G401.6 (cell line): ENCODE data around the gene DENND2D.

Experiments
- FAIRE-seq: peaks from 2 replicates; lab custom pipeline; 2012; peaks lifted over from hg19 to GRCh38; lab: Jason Lieb, UNC

The DENND2D gene

DNA sequence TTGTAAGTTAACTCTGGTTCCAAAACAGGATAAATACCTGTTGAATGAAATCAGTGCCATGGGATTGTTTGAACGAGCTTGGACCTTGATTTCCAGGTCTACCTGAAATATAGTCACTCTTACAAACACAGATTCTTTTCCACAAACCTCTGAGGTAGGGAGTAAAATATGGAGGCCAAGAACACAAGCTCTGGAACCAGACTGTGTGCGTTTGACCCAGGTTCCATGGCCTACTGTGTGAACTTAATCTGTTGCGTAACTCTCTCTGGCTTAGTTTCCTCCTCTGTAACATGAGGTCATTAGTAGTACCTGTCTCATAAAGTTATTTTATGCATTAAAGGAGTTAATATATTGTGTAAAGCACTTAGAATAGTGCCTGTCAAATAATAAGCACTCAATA, 25.1 kb downstream of the DENND2D start:
- FAIRE-seq, result no peak

DNA sequence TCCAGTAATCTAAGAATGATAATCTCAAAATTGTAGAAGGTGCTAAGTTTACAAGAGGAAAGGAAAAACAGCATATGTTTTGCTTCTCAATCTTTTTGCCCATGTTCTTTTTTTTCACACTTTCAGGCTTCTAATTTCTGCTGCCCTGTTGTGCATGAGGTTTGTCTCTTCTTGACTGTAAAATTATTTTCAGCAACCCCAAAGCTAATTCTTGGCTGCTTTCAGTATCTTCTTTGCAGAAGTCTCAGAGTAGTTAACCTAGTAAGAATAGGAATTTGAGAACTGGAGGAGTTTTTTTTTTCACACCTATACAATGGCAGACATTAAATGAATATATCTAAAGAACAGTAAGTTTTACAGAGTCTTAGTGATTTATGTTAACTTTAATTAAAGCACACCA, 26.4 kb downstream of the DENND2D start:
- FAIRE-seq, result no peak

DNA sequence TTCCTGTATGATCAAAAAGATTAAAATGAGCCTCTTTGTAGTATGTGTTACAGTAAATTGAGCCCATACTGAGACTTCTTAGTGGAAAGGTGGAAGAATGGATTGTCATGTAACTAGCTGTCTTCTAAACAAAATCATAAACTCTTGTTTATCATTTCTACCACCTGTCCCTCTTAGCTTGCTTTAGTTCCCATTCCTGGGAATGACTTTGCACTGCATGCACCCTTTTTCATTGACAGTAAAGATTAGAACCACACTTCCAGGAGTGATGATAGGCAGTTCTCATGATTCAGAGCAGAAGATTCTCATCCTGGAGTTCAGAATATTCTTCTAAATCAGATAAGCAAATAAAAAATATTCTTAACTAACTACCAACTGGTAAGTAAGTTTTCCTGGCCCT, 28.0 kb downstream of the DENND2D start:
- no peak for FAIRE-seq

DNA sequence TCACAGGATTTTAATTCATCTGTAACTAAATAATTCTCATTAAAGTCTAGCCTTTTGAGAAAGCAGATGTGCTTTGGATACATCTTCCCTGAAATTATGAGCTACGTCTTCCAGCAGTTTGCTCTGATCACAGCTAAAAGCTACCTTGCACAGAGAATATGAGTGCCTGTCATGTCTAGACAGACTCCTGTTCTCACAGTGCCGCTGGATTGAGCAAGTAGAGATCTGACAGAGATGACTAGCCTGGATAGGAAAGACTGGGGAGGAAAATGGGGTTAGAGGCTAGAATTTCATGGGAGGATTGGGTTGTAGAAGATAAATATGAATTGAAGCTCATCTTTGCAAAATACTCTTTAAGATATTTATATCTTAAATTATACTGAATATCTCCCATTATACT, 36.3 kb downstream of the DENND2D start:
- no peak for FAIRE-seq

DNA sequence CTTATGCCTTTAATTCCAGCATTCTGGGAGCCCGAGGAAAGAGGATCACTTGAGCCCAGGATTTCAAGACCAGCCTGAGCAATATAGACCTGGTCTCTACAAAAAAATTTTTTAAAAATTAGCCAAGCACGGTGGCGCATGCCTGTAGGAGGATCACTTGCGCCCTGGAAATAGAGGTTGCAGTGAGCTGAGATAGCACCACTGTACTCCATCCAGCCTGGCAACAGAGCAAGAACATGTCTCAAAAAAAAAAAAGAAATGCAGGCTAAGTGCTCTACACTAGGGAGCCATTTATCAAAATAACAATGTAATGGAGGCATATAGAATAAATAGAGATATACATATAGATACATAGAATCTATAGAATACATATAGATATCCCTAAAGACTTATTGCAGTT, 37.1 kb downstream of the DENND2D start:
- no peak for FAIRE-seq

DNA sequence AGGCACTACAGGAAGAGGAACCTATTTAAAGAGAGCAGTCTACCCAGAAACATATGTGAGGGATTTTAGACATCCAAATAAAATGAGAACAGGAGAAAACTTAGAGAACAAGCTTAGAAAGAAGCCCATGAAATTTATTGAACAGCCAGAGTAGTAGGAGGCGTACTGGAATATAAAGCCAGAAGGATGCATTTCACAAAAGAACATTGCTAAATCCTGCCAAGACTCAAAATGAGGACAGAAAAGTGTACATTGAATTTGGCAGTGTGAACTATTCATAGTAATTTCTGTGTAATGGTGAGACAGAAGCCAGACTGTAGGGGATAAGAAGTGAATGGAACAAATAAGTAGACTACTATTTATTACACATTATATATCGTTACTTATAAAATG, 38.0 kb downstream of the DENND2D start:
- no peak for FAIRE-seq

DNA sequence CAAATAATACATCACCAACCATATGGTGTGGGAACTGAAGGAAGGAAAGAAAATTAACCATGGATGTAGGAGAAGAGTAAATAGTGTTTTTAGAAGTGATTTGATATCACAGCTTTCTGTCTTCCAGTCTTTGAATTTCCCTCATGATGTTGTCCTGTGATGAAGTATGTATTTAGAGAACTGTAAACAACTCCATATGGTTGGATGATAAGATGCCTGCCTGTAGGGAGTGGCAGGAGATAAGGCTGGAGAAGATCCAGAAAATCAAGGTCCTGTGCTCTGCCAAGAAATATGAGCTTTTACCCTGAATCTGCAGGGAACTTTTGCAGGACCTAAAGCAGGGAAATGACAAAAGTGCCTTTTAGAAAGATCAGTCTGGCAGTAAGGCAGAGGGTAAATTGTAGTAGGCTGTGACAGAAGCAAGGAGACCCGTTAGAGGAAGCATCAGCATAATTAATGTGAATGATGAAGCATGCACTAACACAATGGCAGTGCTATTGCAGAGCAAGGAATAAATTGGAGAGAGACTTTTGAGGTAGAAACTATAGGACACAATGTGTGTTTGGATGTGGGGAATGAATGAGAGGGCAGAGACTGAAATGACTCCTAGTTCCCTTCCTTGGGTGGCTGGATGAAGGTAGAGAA, 38.5 kb downstream of the DENND2D start:
- no peak for FAIRE-seq

DNA sequence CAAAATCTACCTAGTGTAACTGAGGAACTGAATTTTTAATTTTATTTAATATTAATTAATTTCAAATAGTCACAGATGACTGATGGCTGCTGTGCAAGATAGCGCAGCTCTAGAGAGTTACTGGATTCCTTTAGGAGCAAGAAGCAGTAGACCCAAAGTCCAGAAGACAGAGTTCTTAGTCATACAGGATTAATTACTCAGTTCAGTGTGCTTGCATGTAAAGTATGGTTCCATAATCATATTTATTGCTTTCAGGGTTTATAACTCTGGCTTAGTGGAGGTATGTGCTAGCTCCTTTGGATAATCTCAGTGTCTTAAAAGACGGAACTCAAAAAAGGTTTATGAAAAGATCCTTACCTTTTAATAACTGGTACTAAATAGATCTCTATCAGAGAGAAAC, 43.0 kb downstream of the DENND2D start:
- FAIRE-seq, result no peak

DNA sequence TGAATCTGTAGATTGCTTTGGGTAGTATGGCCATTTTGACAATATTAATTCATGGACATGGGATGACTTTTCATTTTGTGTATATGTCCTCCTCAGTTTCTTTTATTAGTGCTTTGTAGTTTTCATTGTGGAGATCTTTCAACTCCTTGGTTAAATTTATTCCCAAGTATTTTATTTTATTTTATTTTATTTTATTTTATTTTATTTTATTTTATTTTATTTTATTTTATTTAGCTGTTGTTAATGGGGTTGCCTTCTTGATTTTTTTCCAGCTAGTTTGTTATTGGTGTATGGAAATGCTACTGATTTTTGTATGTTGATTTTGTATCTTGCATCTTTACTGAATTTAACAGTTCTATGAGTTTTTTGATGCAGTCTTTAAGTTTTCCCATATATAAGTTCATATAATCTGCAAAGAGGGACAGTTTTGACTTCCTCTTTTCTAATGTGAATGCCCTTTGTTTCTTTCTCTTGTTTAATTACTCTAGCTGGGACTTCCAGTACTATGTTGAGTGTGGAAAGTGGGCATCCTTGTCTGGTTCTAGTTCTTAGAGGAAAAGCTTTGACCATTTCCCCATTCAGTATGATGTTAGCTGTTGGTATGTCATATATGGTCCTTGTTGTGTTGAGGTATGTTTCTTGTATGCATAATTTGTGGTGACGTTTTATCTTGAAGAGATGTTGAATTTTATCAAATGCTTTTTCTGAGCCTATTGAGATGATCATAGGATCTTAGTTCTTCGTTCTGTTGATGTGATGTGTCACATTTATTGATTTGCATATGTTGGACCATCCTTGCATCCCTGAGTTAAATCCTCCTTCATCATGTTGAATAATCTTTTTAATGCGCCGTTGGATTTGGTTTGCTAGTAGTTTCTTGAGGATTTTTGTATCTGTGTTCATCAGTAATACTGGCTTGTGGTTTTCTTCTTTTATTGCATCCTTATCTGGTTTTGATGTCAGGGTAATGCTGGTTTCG, 46.1 kb downstream of the DENND2D start:
- no peak for FAIRE-seq

DNA sequence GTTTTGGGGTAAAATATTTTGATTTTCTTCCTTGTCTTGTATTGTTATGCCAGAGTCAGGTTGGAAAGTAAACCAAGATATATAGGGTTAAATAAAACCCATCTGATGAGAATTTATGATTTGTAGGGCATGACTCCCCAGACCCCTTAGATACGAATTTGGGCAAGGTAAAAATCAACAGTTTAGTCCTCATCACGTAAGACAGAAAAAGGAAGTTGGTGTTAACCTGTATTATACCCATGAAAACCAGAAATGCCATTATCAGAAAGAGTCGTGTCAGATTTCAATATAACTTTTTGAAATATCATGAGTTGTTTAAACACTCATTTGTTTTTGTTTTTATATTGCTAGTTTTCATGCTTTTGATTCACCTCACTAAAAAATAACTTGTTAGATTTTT, 48.6 kb downstream of the DENND2D start:
- FAIRE-seq, result no peak

DNA sequence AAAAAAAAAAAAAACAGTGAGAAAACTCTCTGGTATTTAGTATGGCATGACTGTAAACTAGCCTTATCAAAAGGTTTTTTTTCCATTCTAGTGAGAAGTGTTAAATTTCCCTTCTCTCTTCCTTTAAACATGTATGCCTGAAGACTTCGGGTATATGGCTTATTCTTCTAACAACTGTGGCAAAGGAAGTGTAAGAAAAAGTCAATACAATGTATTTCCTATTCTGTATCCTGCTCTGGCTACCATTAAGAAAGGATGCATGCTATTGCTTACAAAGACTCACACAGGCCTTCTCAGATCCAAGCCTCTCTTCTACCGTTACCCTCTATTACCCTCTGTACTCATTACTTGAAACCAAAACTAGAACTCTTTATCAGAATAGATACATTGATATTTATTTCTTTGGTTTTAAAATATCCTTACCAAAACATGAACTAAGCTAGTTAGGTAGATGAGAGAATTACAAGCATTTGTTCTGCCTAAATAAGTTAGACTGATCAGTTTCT, 52.0 kb downstream of the DENND2D start:
- no peak for FAIRE-seq

DNA sequence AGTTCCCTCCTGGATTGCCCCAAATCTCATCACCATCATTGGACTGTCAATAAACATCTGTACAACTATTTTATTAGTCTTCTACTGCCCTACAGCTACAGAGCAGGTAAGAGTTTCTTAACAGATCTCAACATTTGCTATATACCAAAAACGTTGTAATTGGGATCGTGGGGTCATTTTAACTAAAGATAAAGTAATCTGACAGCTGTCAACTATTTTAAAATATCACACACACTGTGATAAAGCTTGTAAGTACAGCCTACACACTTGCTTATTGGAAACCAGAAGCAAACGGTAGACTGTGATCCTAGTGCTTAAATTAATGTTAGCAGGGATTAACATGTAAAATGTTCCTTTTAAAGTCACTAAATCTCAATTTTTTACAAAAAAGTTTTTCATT, 52.5 kb downstream of the DENND2D start:
- no peak for FAIRE-seq

DNA sequence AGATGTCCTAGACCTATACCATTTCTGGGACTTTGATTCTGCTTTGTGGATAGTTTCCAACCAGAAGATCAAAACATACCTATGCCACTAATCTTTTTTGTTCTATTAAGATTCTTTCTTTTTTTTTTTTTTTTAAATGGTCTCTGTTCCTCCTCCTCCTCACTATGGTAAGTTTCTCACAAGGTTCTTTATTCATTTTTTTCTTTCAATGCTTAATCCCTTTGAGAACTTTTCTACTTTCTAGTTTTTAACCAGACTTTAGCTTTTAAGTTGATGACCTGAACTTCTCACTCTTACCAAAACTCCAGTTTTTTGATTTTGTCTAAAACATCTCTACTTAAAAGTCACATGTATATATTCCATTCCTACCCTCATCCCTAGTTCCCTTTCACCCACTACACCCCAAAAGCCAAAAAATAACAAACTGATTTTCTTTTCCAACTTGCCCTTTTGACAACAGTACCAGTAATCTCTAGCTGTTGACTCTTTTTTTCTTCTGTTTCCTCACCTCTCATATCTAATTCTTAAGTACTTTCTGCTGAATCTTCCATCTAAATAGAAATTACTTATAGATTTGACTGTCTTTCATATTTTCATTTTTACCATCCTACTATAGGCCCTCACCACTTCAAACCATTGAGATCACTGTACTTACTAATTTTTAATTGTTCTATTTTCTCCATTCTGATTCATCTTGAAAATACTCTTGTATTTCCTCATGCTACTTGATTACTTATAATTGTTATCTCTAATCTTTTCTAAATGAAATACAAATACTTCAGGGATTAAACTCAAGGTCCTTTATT, 54.3 kb downstream of the DENND2D start:
- no peak for FAIRE-seq

DNA sequence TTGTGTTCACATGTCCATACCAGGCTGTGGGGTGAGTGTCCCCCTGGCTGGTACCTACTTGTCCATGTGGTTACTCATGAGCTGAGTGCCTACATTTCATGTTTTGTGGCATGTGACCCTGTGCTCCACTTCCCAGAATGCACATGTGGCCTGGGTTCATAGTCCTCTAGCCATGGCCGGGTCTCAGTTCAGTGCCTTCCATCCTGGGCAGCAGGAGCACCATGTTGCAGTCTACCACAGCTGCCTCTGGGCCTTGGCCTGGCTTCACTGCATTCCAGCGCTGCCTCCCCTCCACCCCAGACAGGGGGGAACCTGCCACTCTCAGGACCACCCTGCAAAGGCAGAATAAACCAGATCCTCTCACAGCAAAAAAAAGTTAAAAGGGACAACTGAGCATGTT, 54.9 kb downstream of the DENND2D start:
- no peak for FAIRE-seq

DNA sequence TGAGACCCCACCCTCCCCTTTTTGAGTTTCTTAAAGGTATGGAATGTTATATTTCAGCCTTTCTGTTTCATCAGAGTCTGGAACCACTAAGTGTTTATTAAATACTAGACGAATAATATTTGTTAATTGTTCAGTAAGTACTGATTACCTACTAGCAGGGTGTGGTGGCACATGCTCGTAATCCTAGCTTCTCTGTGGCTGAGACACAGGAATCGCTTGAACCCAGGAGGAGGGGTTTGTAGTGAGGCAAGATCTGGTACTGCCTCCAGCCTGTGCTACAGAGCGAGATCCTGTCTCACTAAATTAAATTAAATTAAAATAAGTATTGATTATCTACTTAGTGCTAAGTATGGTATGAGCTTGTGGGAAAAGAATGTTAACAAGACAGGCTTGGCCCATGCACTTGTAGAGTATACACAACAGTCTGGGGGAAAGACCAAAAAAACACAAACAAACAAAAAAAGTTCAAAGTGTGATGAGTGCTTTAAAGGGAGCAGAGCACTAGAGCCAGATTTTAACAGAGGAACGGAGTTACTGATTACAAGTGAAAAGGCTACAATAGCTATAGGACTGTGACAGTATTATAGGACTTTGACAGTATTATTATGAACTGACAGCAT, 58.0 kb downstream of the DENND2D start:
- FAIRE-seq, result no peak

DNA sequence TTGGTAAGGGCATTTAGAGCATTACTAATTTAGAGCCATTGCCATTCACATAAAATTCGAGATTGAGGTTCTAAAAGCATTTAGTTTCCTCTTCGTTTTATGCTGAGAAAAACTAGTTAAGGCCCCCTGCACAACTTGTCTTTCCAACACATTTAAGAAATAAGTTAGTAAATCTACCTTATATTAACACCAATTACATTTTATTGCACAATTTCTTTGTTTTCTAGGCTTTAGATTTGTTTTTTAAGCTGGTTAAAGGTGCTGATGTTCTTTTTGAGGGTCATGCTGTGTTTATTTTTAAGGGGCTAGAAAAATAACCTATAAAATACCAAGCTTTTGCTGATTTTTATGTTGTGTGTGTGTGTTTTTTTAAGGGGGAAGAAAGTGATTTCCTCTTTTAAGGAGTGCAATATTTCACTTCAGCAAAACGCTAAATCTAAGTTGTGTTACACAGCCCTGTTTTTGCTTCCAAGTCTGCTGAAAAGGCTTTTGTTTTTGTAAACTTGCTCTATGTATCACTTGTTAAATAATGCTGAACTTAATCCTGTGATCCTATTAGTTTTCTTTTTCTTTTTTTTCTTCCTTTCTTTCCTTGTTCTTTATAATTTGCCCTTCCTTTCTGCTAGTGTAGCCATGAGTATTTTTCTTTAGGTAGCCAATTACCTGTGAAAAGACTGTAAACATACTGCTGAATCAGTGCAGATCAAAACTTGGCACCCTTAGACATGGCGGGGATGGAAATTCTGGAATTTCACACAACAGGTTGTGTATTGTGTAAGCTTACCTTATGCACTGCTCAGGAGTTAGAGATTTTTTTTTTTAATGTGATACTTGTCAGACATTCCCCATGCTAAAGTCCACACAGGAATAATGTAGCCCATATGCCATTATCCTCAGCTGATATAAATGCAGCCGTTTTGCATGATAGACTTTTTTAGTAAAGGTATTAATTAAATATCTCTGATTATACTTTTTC, 58.9 kb downstream of the DENND2D start:
- FAIRE-seq, result no peak

DNA sequence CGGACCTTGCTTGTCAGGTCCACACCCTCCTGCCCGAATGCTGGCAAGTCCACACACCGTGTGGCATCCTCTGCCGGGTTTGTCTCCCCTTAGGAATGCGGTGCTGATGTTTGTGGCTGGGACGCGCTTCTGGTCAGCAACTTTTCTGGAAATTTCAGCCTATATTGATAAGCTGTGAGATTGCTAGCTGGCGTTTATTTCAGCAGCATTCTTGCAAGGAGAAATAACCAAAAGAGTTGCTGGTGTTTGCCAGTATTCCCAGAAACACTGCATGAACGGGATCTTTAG, 59.8 kb downstream of the DENND2D start:
- no peak for FAIRE-seq

DNA sequence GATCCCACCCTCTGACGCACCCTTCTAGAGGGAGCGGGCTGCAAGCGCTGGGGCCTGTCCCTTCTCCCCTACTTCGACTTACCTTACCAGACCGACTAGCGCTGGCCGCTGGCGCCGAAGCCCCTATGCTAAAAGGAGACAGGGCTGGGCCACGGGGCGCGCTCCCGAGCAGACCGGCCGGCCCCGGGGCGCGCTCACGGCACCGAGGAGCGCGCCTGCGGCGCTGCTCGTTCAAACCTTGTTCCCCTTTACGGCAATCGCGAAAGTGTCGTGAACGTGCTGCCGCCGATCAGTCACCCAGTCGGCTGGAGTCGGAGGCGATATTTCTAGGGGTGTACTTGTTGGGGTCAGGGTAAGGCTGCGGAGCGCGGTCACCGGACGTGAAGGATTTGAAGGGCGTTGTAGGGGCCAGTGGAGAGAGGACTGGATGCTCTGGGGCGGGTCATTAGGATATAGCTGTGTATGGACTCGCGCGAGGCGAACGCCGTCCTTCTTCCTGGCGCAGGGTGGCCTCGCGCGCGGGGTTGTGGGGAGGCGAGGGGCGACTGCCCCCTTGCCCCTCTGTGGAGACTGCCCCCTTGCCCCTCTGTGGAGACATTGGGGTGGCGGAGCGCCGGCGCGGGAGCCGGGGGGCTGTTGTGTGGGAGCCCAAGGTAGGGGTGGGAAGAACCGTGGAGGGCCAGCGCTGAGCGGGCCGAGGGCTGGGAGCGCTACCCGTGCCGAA, 60.3 kb downstream of the DENND2D start, which contains the start of the genes CEPT1 and DRAM2:
CEPT1 (plus strand) TSS at position 268 of the 724 bp plus-strand sequence. CDS start 7,492 bp downstream, outside the sequence.
DRAM2 (minus strand) TSS at position 138 of the 724 bp plus-strand sequence. CDS start 8,539 bp downstream, outside the sequence.
- no peak for FAIRE-seq

DNA sequence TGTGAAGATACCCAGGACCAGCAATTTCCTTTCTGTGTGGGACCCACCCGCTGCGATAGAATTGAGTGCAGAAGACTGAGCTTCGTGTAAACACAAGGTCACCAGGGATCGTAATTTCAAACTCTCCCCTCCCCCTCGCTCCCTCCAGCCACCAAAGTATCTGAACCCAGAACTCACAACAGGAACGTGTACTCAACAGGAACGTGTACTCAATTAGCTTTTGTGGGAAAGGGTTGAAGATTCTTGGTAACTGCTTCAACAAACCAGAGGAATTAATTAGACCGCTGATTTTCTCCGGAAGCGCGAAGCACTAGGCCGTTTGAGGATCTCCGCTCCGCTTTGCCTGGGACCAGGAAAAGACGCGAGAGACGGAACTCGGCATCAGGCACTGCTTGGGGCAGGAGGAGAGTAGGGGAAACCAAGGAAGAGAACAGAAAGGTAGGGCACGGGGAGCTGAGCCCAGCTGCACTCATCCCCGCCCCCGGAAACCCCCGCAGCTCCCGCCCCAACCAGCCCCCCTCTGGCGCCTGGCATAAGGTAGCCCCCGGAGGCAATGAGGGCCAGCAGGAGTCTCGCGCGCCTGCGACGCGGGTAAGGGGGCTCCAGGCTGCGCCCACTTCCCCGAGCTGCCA, 61.0 kb downstream of the DENND2D start:
- no peak for FAIRE-seq
